NCI-H128 (cell line): ENCODE data around the gene ALKBH7.
"Not testable (repeated sequence)": the region's sequence is repeated elsewhere in the genome, so short reads cannot be mapped to it uniquely, and the experiment has no call there.

Experiments used
- DNase-seq: peaks from one replicate; lab custom pipeline; 2025; ENCODE audit not compliant: unreplicated experiment; lab: John Stamatoyannopoulos, UW

The ALKBH7 gene

DNA sequence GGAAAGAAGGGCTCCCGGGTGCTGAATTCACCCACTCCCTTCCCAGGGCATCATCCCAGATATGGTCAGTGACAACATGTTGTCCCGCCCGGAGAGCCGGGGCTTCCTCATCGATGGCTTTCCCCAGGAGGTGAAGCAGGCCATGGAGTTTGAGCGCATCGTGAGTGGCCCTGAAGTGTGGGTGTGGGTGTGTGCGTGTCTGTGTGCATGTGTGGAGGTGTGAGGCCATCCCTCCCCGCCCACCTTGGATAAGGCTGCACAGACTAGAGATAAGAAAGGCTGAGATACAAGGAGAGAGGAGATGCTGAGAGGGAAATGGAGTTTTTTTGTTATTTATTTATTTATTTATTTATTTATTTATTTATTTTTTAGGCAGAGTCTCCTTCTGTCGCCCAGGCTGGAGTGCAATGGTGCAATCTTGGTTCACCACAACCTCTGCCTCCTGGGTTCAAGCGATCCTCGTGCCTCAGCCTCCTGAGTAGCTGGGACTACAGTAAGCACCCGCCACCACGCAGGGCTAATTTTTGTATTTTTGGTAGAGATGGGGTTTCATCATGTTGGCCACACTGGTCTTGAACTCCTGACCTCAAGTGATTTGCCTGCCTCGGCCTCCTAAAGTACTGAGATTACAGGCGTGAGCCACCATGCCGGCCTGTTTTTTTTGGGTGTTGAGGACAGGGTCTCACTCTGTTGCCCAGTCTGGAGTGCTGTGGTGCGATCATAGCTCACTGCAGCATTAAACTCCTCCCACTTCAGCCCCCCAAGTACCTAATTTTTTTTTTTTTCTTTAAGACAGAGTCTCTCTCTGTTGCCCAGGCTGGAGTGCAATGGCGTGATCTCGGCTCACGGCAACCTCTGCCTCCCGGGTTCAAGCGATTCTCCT lies 27.7 kb downstream of the ALKBH7 start:
- DNase-seq, result not testable (repeated sequence)

GRCh38 chr19:6402058-6402457 lies 29.5 kb downstream of the ALKBH7 start:
- DNase-seq, result no peak

DNA sequence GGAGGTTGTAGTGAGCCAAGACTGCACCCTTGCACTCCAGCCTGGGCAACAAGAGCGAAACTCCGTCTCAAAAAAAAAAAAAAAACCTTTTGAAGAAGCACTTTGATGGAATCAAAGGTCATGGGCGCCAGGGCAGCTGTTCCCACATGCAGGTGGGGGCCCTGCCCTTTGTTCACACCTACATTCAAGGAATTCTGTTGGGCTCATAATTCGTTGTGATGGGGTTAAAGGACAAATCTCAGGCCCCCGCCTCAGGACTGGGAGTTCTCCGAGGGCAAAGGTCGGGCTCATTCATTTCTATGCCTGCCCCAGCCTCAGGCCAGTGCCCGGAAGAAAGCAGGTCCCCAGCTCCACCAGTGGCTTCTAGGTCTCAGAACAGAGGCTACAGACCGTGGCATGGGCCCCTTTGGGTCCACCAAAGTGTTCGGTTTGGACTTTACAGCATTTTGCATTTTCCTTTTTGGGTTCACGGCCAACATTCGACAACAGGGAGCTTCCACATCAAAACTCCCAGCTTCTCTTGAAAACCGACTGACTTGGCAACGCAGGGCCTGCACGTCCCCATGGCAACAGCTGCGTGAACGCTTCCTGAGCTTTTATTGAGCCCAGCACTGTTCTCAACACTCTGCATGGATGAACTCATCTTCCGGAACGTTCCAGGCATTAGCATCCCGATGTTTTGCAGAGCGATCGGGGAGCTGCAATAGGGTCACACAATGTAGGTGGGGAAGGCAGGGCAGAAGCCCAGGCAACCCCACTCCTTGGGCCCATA lies 30.4 kb downstream of the ALKBH7 start:
- no peak for DNase-seq

DNA sequence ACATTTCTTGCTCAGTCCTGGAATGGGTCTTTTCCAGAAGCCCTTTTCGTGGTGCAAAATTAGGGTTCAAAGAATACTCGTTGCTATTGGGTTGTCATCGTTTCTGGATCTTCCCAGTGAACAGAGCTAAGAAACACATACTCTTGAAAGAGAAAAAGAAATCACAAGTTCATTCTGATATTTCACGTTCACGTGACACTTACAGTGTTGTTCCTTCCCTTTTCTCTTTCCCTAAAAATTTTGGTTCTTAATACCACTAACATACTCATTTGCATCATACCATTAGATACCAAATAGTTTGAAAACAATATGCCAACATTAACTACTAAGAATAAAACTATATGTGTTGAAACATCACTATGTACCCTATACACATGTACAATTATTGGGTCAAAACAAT lies 33.8 kb downstream of the ALKBH7 start:
- no peak for DNase-seq

GRCh38 chr19:6409346-6409745 lies 36.8 kb downstream of the ALKBH7 start:
- DNase-seq, result no peak

DNA sequence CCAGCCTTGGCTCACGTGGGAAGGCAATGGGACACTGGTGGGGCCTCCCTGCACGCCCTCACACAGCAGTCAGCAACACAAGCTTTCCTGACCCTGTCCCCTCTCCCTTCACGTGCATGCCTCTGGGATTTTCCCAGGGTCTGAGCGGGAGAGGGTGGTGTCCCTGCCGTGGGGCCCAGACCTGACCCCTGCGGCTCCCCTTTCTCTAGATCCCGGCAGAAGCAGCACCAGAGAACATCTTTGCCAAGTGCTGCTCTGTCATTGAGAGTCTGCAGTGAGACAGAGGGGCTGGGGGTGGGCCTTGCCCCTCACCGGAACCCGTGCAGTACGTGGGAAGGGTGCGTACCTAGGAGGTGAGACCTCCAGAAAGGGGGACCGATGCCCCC lies 39.5 kb downstream of the ALKBH7 start:
- DNase-seq, result no peak

DNA sequence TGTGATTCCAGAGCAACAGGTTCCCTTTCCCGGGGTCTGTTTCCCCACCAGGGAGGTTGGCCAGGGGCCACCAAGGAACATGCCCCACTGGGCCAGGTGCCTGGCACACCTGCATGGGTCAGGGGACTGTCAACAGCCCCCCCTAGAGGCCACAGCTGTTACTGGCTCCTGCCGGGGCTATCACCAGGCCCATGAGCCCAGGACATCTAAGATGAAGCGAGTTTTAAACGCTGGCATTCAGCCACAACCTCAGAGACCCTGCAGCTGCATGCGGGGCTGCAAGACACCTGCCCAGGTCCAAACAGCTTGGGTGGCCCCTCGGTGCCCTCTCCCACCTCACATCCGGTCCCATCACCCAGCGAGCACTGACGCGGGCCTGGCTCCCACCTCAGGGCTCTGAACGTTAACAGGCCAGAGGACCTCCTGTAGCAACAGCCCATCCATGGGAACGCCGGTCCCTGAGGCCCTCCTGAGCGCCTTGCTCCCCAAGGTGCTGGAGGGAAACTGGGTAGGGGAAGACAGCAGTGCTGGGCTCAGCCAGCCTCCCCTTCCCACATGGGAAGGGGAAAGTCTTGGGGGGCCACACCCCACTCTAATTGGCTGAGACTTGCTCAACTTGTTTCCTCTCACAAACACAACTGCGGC lies 40.0 kb downstream of the ALKBH7 start:
- DNase-seq, result no peak

DNA sequence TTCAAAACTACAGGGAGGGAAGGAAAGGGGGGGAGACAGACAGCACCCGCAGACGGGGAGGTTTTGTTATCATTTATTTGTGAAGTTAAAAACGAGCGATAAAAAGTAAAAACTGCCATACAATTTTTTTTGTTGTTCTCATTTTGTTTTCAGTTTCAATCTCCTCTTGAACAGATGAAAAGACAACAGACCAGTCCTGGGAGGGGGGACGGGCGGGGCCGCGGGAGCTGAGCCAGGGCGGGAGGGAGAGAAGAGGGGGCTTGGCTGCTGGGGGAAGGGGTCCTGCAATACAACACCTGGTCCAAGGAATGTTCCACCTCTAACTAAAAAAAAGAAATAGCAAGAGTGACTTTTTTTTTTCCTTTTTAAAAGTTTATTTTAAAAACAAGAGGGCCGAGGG lies 40.7 kb downstream of the ALKBH7 start:
- DNase-seq, result no peak

GRCh38 chr19:6413721-6414643 lies 41.4 kb downstream of the ALKBH7 start:
- DNase-seq, result no peak

DNA sequence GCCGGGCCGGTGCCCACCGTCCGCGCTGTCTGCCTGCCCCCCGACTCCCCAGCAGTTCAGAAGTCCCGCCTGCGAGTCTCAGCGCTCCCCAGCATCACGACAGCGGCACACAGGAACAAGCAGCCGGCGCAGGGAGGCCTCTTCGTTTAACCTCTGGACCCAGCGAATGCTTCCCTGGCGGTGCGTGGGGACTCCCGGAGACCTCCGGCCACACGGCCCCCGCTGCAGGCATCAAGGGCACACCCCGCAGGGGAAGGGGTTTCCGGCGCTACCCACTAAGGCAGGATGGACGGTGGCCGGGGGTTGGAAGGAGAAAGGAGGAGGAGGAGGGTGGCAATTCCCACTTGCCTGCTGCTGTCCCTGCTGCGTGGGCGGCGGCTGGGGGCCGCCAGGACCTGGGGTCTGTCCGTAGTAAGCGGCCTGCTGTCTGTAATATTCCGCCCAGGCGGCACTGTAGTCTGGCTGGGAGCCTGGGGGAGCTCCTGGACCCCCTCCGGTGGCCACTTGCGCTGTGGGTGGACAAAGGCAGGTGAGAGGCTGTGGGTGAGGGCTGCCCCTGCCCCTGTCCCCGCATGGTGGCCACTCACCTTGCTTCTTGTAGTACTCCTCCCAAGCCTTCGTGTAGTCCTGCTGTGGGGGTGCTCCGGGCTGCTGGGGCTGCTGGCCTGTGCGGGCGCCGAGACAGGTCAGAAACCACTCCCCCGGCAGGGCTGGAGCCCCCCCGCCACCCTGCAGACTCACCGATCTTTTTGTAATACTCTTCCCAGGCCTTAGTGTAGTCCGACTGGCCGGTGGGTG lies 42.4 kb downstream of the ALKBH7 start:
- DNase-seq, result no peak

DNA sequence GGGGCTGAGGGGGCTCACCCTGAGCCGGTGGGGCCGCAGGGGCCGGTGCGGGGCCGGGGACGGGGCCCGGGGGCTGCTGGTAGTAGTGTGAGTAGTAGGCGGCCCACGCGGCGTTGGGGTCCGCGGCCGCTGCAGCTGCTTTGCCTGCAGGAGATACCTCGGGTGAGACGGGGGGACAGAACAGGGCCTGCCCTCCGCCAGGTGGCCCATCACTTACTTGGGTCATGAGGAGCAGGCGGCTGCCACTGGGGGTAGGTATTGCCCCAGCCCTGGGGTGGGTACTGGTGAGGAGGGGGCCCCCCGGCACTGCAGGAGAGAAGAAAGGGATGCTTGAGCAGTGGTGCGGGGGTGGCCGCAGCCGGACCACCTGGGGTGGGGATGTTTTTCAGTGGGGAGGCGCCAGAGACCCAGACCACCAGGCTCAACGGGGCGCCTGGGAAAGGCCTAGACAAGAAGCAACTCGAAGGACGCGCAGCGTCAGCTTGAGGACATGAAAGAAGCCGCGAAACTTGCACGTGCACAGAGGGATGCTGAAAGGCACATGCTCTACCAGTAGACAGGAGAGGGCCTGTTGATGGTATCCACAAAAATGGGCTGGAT lies 43.1 kb downstream of the ALKBH7 start:
- no peak for DNase-seq

DNA sequence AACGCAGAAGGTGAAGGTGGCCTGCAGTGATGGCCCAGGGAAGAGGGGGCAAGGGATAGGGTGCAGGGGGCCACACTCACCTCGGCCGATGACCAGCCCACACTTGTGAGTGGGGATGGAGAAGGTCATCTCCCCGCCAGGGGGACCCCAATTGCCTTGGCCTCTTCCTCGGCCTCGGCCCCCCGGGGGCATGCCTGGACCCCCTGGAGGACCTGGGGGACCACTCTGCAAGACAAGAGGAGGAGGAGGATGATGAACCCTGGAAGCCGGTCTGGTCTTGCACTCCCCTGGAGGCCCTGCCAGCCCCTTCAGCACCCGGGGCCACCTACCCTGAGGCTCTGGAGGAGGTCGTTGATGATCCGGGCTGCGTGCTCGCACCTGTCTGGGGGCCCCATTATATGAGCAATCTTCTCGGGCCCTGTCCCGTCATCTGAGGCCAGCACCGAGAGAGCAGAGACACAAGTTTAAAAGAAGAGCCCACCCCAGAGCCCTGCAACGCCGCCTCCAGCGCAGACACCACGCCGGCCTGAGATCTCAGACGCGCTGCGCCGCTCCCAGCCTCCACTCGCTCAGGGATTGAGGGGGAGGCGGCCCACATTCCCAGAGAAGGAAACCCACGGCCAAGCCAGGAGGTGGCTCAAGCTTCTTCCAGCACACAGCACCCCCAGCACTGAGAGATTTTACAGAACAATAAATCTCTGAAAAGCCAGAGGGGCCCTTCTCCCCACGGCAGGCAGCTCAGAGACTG lies 44.2 kb downstream of the ALKBH7 start:
- no peak for DNase-seq

DNA sequence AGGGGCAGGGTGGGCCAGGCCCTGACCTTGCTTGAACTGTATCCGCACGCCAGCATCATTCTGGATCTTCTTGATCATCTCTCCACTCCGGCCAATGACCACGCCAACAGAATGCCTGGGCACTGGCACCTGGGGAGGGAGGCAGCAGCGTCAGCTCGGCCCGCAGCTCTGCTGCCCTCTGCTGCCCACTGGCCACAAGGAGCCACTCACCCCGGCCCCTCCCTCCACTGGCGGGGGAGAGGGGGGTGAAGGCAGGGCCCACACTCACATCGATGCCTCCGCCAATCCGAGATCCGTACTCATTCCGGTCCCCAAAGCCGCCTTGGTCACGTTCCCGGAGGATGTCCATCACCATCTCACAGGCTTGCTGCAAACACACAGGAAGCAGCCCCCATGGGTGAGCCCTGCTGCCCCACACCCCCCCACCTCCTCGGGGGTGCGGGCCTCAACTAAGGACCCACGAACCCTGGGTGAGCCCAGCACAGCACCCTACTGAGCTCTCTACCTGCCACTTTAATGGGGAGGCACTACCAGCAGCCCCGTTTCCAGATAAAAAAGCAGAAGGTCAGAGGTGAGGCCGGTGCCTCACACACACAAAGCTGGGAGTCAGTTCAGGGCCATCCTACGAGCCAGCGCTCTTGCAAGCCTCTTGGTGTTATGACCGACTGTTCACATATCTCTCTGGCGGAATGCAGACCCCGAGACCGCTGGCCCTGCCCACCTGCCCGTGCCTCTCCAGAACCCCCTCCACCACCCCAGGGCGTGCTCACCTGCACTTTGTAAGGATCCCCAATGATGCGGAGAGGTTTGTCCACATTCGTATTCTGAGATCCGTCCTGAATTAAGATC lies 45.3 kb downstream of the ALKBH7 start:
- DNase-seq, result no peak

GRCh38 chr19:6418562-6418932 lies 46.0 kb downstream of the ALKBH7 start:
- DNase-seq, result no peak

DNA sequence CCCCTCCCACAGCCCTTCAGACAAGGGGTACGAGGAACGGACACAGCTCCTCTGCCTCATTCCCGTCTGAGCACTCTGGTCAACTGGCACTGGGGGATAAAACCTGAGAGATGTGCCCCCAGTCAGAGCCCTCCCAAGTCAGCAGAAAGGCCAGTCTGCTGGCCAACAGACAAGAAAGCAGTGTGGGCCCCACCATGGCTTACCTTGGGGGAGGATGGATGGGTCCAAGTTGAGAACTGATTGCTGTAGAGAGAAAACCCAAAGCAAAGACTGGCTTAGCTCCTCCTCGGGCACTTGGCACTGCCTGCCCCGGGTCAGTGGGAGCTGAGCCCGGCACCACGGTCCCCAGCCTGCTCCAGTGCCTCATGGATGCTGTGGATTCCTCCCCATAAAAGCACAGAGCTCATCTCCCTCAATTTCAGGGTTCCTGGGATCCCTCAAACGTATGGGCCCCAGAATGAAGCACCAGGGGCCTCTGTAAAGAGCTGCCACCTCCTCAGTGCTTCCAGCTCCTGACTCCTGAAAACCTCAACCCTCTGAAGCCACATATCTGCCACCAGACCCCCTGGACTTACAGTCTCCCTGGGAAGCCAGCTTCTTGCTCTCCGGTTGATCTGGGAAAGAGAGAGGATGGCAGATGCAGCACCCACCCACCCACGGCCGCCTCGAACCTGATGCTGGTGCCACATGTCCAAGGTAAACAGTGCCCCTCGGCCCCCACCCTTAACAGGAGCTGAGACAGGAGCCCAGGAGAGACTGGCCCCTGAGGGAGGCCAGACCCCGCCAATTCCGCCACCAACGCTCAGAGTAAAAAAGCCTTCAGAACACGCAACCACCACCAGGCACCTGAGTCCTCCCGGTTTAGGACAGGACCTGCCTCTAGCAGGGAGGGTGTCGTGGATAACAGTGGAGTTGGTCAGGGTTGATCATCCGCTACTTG lies 48.8 kb downstream of the ALKBH7 start:
- DNase-seq, result no peak

DNA sequence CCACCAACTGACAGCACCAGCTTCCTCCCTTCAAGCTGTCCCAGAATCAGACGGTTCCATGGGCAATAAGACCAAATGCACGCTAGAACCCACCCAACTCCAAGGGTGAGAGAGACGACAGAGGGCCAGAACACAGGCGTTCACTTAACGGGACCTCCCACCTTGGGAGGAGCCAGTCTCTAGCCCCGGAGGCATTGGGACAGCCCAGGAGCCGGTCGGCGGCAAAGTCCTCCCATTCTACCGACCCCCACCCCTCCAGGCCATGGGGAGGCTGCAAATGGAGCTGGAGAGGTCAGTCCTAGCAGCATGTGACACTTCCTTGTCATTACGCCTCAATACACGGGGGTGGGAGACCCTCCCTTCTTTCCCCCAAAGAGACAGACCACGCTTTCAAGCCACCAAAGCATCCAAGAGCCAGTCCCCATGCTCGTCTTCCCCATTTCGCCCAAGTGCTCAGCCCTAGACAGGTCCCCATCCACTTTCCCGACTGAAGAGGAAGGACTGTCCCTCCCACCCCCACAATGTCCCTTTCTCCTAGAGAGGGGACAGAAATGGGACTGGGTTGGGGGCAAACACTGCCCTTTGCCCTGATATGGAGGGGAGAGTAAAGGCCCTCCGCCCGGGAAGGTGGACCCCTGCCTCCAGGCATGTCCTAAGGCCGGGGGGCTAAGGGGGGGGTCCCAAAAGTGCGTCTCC lies 51.1 kb downstream of the ALKBH7 start:
- DNase-seq, result no peak
